ENCODE measurements around the gene SARDH. TPM values are rescaled to one million over a fixed set of nuclear protein-coding genes. Genes with fewer than 3 reads are reported as not detected.

Gene SARDH
- total RNA-seq, 1 donor from 2014 or later: 0.56 TPM

DNA sequence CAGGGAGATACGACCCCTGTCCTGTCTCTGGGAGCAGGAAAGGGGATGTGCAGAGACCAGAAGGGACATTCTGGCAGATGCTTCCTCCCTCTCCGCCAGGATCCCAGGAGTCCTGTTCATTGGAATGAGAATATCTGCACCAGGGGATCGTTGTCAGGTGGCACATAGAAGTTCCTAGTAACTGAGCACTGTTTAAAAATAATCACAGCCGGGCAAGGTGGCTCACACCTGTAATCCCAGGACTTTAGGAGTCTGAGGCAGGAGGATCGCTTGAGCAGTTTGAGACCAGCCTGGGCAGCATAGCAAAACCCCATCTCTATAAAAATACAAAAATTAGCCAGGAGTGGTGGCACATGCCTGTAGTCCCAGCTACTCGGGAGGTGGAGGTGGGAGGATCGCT is 12.3 kb downstream of the SARDH start:
- H3K27ac Mint-ChIP-seq (ENCODE audit: unreplicated experiment): no peak overlapping the region
- no peaks in the 10 kb centered on the region for H3K4me1 Mint-ChIP-seq (ENCODE audit: unreplicated experiment)
- peak; percentile 40 for DNase-seq (ENCODE audit: extremely low spot score, unreplicated experiment)
- peaks cover 52% of the 10 kb centered on the region for H3K27me3 Mint-ChIP-seq (ENCODE audit: unreplicated experiment)
- no peaks in the 10 kb centered on the region for H3K9me3 Mint-ChIP-seq (ENCODE audit: unreplicated experiment)
- H3K36me3 Mint-ChIP-seq (ENCODE audit: unreplicated experiment): no peaks in the 10 kb centered on the region
- TF ChIP-seq, protein P1, sequence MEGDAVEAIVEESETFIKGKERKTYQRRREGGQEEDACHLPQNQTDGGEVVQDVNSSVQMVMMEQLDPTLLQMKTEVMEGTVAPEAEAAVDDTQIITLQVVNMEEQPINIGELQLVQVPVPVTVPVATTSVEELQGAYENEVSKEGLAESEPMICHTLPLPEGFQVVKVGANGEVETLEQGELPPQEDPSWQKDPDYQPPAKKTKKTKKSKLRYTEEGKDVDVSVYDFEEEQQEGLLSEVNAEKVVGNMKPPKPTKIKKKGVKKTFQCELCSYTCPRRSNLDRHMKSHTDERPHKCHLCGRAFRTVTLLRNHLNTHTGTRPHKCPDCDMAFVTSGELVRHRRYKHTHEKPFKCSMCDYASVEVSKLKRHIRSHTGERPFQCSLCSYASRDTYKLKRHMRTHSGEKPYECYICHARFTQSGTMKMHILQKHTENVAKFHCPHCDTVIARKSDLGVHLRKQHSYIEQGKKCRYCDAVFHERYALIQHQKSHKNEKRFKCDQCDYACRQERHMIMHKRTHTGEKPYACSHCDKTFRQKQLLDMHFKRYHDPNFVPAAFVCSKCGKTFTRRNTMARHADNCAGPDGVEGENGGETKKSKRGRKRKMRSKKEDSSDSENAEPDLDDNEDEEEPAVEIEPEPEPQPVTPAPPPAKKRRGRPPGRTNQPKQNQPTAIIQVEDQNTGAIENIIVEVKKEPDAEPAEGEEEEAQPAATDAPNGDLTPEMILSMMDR (IDR thresholded peaks at IDR 0.05): no peak
- H3K4me3 Mint-ChIP-seq (ENCODE audit: unreplicated experiment): no peak overlapping the region

DNA sequence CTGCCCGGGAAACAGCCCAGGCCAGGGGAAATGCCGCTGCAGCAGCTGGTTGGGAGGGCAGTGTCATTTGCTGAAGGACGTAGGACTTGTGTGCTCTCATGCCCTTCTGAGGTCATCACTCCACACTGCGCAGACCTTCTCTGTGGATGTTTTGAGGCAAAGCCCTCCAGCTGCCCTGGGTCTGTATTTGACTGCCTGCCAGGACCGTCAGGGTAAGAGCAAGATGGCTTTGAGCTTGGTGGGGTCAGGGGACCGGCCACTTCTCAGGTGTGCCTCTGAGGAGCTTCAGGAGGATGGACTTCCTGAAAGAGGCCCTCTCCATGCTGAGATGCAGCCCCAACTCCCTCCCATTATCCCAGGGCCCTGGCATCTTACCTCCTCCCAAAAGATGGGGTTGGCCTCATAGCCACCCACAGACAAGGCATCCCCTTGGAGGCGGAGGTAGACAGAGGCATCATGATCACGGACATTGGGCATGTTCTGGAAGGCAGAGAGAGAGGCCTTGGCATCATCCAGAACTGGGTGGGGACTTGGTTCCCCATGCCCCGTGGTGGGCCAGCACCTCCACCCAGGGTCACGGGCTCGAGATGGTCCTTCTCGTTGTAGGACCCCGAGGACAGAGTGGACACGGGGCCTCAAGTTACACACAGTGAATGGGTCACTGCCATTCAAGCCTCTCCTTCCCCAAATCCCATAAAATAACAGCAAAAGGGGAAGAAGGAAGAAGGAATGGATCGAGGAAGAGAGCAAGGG is 19.4 kb downstream of the SARDH start:
- H3K36me3 Mint-ChIP-seq (ENCODE audit: unreplicated experiment): no peaks in the 10 kb centered on the region
- DNase-seq (ENCODE audit: extremely low spot score, unreplicated experiment): no peak
- TF ChIP-seq, protein P1 (IDR thresholded peaks at IDR 0.05): no peak
- H3K4me1 Mint-ChIP-seq (ENCODE audit: unreplicated experiment): peaks cover 24% of the 10 kb centered on the region
- no peak overlapping the region for H3K27ac Mint-ChIP-seq (ENCODE audit: unreplicated experiment)
- no peaks in the 10 kb centered on the region for H3K9me3 Mint-ChIP-seq (ENCODE audit: unreplicated experiment)
- H3K27me3 Mint-ChIP-seq (ENCODE audit: unreplicated experiment): peaks cover 36% of the 10 kb centered on the region
- H3K4me3 Mint-ChIP-seq (ENCODE audit: unreplicated experiment): no peak overlapping the region

DNA sequence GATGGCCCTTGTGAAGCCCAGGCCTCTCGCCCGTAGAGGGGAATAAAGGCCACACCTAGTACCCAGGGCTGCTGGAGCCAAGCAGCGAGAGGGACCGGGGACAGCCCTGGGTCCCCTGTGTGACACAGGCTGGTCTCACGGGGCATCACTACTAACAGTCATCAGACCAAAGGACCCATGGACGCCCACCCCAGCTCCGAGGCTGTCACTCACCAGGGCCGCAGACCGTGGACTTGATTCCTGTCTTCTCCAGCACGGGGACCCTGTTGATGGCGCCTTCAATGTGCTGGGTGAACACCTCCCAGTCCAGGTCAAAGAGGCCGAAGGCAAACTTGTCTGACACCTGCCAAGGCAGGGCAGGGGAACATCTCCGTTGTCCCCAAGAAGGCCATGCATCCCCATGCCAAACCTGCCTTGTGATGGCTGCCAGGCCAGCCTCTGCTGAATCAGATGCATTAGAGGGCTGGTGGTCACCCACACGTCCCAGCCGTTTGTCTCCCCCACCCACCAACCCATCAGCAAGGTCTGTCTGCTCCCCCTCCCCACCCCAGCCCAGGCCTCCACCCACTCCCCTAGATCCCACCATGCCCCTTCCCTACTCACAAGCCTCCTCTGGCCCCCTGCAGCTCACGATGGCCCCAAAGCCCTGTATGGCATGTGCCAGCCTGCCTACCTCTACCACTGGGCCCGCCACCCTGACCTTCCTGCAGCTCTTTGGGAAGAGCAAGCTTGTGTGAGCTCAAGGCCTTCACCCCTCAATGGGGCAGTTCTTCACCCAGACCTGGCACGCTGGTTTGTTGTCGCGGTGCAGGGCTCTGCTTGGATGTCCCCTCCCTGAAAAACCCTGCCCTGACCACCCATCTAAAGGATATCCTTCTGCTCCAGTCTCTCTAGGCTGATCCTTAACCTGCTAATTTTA is 20.8 kb downstream of the SARDH start:
- TF ChIP-seq, protein P1 (IDR thresholded peaks at IDR 0.05): no peak
- H3K27me3 Mint-ChIP-seq (ENCODE audit: unreplicated experiment): peaks cover 26% of the 10 kb centered on the region
- H3K9me3 Mint-ChIP-seq (ENCODE audit: unreplicated experiment): no peaks in the 10 kb centered on the region
- H3K4me3 Mint-ChIP-seq (ENCODE audit: unreplicated experiment): no peak overlapping the region
- H3K27ac Mint-ChIP-seq (ENCODE audit: unreplicated experiment): no peak overlapping the region
- DNase-seq (ENCODE audit: extremely low spot score, unreplicated experiment): no peak
- H3K36me3 Mint-ChIP-seq (ENCODE audit: unreplicated experiment): no peaks in the 10 kb centered on the region
- H3K4me1 Mint-ChIP-seq (ENCODE audit: unreplicated experiment): peaks cover 28% of the 10 kb centered on the region

DNA sequence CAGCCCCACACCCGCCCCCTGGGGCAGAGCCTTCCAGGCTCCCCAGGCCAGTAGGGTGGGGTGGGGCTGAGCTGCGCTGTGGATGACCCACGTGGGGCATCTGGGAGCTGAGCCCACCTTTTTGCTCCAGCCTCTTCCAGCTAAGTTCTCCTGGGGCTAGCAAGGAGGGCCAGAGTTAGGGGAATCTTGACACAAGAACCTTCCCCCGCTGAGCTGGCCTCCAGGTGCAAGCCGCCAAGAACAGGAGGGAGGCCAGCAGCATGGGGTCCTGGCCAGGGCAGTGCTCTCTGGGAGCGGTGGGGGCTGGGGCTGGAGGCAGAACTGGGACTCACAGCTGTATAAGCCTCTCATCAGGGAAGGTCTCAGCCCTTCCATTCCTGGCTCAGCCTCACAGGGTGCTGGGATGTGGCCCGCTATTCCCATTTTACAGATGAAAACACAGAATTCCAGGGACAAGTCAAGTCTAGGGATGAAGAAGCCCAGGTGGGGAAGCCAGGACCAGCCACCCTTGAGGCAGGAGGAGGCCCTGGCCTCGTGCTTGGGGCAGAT is 21.5 kb downstream of the SARDH start:
- Mint-ChIP-seq H3K36me3 (ENCODE audit: unreplicated experiment) (no peaks in the 10 kb centered on the region), H3K27me3 (ENCODE audit: unreplicated experiment) (peaks cover 20% of the 10 kb centered on the region), H3K4me1 (ENCODE audit: unreplicated experiment) (peaks cover 33% of the 10 kb centered on the region), H3K4me3 (ENCODE audit: unreplicated experiment) (no peak overlapping the region), H3K9me3 (ENCODE audit: unreplicated experiment) (no peaks in the 10 kb centered on the region), H3K27ac (ENCODE audit: unreplicated experiment) (no peak overlapping the region)
- DNase-seq (ENCODE audit: extremely low spot score, unreplicated experiment): no peak
- TF ChIP-seq, protein P1 (IDR thresholded peaks at IDR 0.05): no peak
